GM19351 (cell line): Measurements from ENCODE around the gene RIMS4.

Experiments used
- ATAC-seq: cut with Tn5 transposase; IDR thresholded peaks from one replicate; pipeline ENCODE4 v1.9.1; 2021; ENCODE audit warnings: mild to moderate bottlenecking, moderate library complexity; ENCODE audit not compliant: unreplicated experiment

The RIMS4 gene

DNA sequence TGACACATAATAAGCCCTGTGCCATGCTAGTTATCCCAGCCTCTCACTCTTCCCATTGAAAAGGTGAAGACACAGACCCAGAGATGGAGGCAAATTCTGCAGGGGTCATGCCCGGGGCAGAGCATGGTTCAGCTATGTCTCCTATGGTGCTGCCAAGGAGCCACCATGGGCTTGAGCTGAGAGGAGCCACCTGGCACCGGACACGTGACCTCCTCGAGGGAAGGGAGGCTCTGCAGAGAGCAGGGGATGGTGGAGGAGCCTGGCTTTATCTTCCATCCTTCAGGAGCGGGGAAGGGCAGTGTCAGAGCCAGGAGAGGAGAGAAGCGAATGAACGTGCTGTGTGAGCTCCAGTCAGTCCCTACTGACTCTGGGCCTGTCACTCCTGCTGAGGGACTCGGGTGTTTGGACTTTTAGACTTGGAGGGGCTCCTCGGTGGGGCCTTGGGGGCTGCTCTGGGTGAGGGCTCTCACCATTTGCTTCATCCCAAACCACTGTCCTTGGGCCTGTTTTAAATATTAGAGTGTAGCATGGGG is 106.3 kb downstream of the RIMS4 start:
- no peak for ATAC-seq

- ATAC-seq: no peak
Measured at GRCh38 chr20:44703183-44703925, 107.0 kb downstream of the RIMS4 start.

DNA sequence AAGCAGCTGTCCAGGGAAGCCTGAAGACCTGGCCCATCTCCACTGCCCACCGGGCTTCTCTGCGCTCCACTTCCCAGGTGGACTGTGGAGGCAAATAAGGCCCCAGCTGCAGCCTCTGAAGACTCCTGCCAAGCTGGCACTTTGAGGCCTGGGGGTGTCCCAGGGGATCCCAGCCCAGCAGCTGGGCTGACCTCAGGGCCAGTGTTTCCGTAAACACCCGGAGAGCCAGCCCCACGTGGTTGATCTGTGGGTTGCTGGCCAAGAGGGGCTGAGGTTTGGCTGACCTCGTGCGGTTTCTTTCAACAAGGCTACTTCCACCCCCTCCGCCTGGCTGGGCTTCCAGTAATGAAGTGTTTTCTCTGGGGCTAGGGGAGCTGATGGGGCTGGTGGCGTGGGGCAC is 107.6 kb downstream of the RIMS4 start:
- ATAC-seq: no peak

DNA sequence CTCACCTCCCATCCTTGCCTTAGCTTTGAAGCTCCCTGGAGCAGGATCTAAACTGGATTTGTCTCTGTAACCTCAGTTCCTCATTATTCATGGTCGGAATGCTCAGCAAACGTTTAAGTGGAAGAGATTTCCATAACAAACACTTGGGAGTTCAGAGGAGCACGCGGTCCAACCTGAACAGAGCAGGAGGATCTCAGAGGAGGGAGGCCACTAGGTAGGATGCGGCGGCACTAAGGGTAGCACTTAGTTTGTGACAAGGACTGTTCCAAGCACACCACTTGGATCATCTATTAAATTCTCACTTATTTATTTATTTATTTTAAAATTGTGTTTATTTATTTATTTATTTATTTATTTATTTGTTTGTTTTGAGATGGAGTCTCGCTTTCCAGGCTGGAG is 108.5 kb downstream of the RIMS4 start:
- no peak for ATAC-seq
